OCI-M2 (cell line): ENCODE results near the gene NDEL1.
A peak's percentile ranks its signal among the peaks of the same experiment; 100 is the strongest.
"Not testable (repeated sequence)": the region's sequence is repeated elsewhere in the genome, so short reads cannot be mapped to it uniquely, and the experiment has no call there.

Source experiments
- DNase-seq: peaks from one replicate; lab custom pipeline; 2025; ENCODE audit not compliant: unreplicated experiment; lab: John Stamatoyannopoulos, UW

NDEL1 gene

GRCh38 chr17:8435245-8436168 is at the start of gene NDEL1:
TSS of gene NDEL1 (plus strand) at chr17:8435884. CDS start at chr17:8444272, 8,388 bp downstream.
- peak; percentile 57 for DNase-seq

GRCh38 chr17:8386841-8387240 is 48.8 kb upstream of the NDEL1 start:
- no peak for DNase-seq

GRCh38 chr17:8387914-8388651 is 47.6 kb upstream of the NDEL1 start:
- no peak for DNase-seq

- DNase-seq, result no peak
These were observed 44.0 kb upstream of the NDEL1 start for GRCh38 chr17:8391711-8392110.

GRCh38 chr17:8392274-8392673 is 43.4 kb upstream of the NDEL1 start:
- no peak for DNase-seq

- DNase-seq, result no peak
These were observed 42.8 kb upstream of the NDEL1 start for GRCh38 chr17:8392674-8393469.

- no peak for DNase-seq
These were observed 42.0 kb upstream of the NDEL1 start for GRCh38 chr17:8393470-8394231.

GRCh38 chr17:8394497-8394896 is 41.2 kb upstream of the NDEL1 start:
- DNase-seq, result not testable (repeated sequence)

GRCh38 chr17:8397636-8398035 is 38.0 kb upstream of the NDEL1 start, which contains the start of gene RNF222:
TSS of gene RNF222 (minus strand) at chr17:8397827. CDS start at chr17:8393461, 4,366 bp downstream.
- no peak for DNase-seq

GRCh38 chr17:8398980-8399379 is 36.7 kb upstream of the NDEL1 start:
- no peak for DNase-seq

- DNase-seq, result no peak
These were observed 34.6 kb upstream of the NDEL1 start for GRCh38 chr17:8401107-8401506.

GRCh38 chr17:8402921-8403536 is 32.7 kb upstream of the NDEL1 start:
- DNase-seq, result no peak

GRCh38 chr17:8405499-8406016 is 30.1 kb upstream of the NDEL1 start:
- DNase-seq, result no peak

- DNase-seq, result no peak
These were observed 29.5 kb upstream of the NDEL1 start for GRCh38 chr17:8406174-8406573.

GRCh38 chr17:8408371-8408770 is 27.3 kb upstream of the NDEL1 start:
- DNase-seq, result no peak

GRCh38 chr17:8409966-8410882 is 25.5 kb upstream of the NDEL1 start:
- peak; percentile 74 for DNase-seq

GRCh38 chr17:8410883-8411238 is 24.8 kb upstream of the NDEL1 start:
- no peak for DNase-seq

GRCh38 chr17:8412089-8412488 is 23.6 kb upstream of the NDEL1 start:
- no peak for DNase-seq

- no peak for DNase-seq
These were observed 22.4 kb upstream of the NDEL1 start for GRCh38 chr17:8413328-8413727.
